Measurements from ENCODE around the gene GCHFR. TPM values are rescaled to one million over a fixed set of nuclear protein-coding genes. Genes with fewer than 3 reads are reported as not detected.
A peak's percentile ranks its signal among the peaks of the same experiment; 100 is the strongest.

The GCHFR gene
- total RNA-seq, 1 donor from 2014 or later = 2.8 TPM

GRCh38 chr15:40723919-40724318 is 39.9 kb upstream of the GCHFR start:
- Histone ChIP-seq H3K27me3 (no peaks in the 10 kb centered on the region), H3K4me2 (no peak overlapping the region), H3K9me3 (ENCODE audit: low read depth) (no peaks in the 10 kb centered on the region), H3K27ac (peak overlapping the region; percentile 37), H3K4me1 (no peaks in the 10 kb centered on the region), H4K20me1 (ENCODE audit: low read depth) (no peaks in the 10 kb centered on the region), H3K79me2 (ENCODE audit: low read depth) (no peaks in the 10 kb centered on the region), H3K4me3 (no peak overlapping the region), H2AFZ (replicated peaks) (no peak overlapping the region), H3K36me3 (no peaks in the 10 kb centered on the region), H3F3A (ENCODE audit: low read depth) (peaks cover 12% of the 10 kb centered on the region), H3K9ac (no peak overlapping the region)
- no peaks in the 10 kb centered on the region for H3K9me3 Mint-ChIP-seq
- H3K27ac Mint-ChIP-seq = no peak overlapping the region
- no peak overlapping the region for H3K4me3 Mint-ChIP-seq
- peaks cover 8% of the 10 kb centered on the region for H3K36me3 Mint-ChIP-seq
- H3K4me1 Mint-ChIP-seq = no peaks in the 10 kb centered on the region
- H3K27me3 Mint-ChIP-seq (ENCODE audit: insufficient read depth, low read depth) = no peaks in the 10 kb centered on the region
- no peak for DNase-seq (ENCODE audit: low spot score)
- TF ChIP-seq EZH2 (IDR thresholded peaks at IDR 0.05) (no peak), EZH2phosphoT487 (IDR thresholded peaks at IDR 0.05) (no peak), CTCF (IDR thresholded peaks at IDR 0.05) (no peak)

- no peak for TF ChIP-seq EZH2 (IDR thresholded peaks at IDR 0.05)
- TF ChIP-seq EZH2phosphoT487 (IDR thresholded peaks at IDR 0.05) = no peak
- TF ChIP-seq CTCF (IDR thresholded peaks at IDR 0.05) = no peak
- Histone ChIP-seq H3K36me3 (no peaks in the 10 kb centered on the region), H3K9me3 (ENCODE audit: low read depth) (no peaks in the 10 kb centered on the region), H3K27me3 (no peaks in the 10 kb centered on the region), H2AFZ (replicated peaks) (no peak overlapping the region), H3K4me1 (no peaks in the 10 kb centered on the region), H3K9ac (no peak overlapping the region), H3F3A (ENCODE audit: low read depth) (peaks cover 1% of the 10 kb centered on the region), H3K4me2 (no peak overlapping the region), H3K27ac (no peak overlapping the region), H3K79me2 (ENCODE audit: low read depth) (no peaks in the 10 kb centered on the region), H3K4me3 (no peak overlapping the region), H4K20me1 (ENCODE audit: low read depth) (no peaks in the 10 kb centered on the region)
- Mint-ChIP-seq H3K36me3 (peaks cover 23% of the 10 kb centered on the region), H3K4me1 (no peaks in the 10 kb centered on the region), H3K27ac (no peak overlapping the region), H3K27me3 (ENCODE audit: insufficient read depth, low read depth) (peaks cover 2% of the 10 kb centered on the region), H3K4me3 (no peak overlapping the region), H3K9me3 (no peaks in the 10 kb centered on the region)
- DNase-seq (ENCODE audit: low spot score) = no peak
Measured at GRCh38 chr15:40731034-40731433, 32.8 kb upstream of the GCHFR start.

GRCh38 chr15:40736575-40736974 is 27.3 kb upstream of the GCHFR start:
- H3K9me3 ChIP-seq (ENCODE audit: low read depth) = no peaks in the 10 kb centered on the region
- no peaks in the 10 kb centered on the region for H3K79me2 ChIP-seq (ENCODE audit: low read depth)
- no peak for DNase-seq (ENCODE audit: low spot score)
- H3K4me1 Mint-ChIP-seq = no peaks in the 10 kb centered on the region
- H3K27ac Mint-ChIP-seq = no peak overlapping the region
- H2AFZ ChIP-seq (replicated peaks) = no peak overlapping the region
- peaks cover 9% of the 10 kb centered on the region for H3K36me3 Mint-ChIP-seq
- H3K4me1 ChIP-seq = no peaks in the 10 kb centered on the region
- no peak overlapping the region for H3K27ac ChIP-seq
- no peak overlapping the region for H3K4me2 ChIP-seq
- peaks cover 4% of the 10 kb centered on the region for H3K27me3 Mint-ChIP-seq (ENCODE audit: insufficient read depth, low read depth)
- H3K27me3 ChIP-seq = no peaks in the 10 kb centered on the region
- no peak overlapping the region for H3K9ac ChIP-seq
- no peaks in the 10 kb centered on the region for H3K9me3 Mint-ChIP-seq
- H3K36me3 ChIP-seq = no peaks in the 10 kb centered on the region
- TF ChIP-seq EZH2phosphoT487 (IDR thresholded peaks at IDR 0.05) (no peak), EZH2 (IDR thresholded peaks at IDR 0.05) (no peak), CTCF (IDR thresholded peaks at IDR 0.05) (no peak)
- H3K4me3 ChIP-seq = no peak overlapping the region
- peaks cover 18% of the 10 kb centered on the region for H3F3A ChIP-seq (ENCODE audit: low read depth)
- H3K4me3 Mint-ChIP-seq = no peak overlapping the region
- H4K20me1 ChIP-seq (ENCODE audit: low read depth) = peaks cover 5% of the 10 kb centered on the region
